ENCODE results near the gene ABCA13. TPM values are rescaled to one million over a fixed set of nuclear protein-coding genes. Genes with fewer than 3 reads are reported as not detected.

Gene ABCA13
- polyA plus RNA-seq, 3 donors, result 0.10 to 0.41 (median 0.37) TPM

- H3K27me3 Mint-ChIP-seq (ENCODE audit: low read depth in 3 of 3), result peaks cover 6 to 10% (median 6%) of the 10 kb centered on the region in 3 donors
- H3K9me3 ChIP-seq (replicated peaks in 1 of 2; ENCODE audit: control insufficient read depth in 1 of 2, insufficient read depth in 1 of 2, low read length in 2 of 2), result peaks cover 0 to 2% of the 10 kb centered on the region in 2 donors
- no peak overlapping the region for H3K9ac ChIP-seq (ENCODE audit: insufficient read depth, low read length, poor library complexity, severe bottlenecking)
- H3K79me2 ChIP-seq (ENCODE audit: insufficient read depth, low read length), result no peaks in the 10 kb centered on the region
- intact Hi-C loops (cut with micrococcal nuclease), result no loop called here
- no peaks in the 10 kb centered on the region for H4K20me1 ChIP-seq (ENCODE audit: insufficient read depth, low read length)
- H3K4me1 ChIP-seq (ENCODE audit: control insufficient read depth in 1 of 2, insufficient read depth in 2 of 2, low read length in 2 of 2), result no peaks in the 10 kb centered on the region
- H3K9me3 Mint-ChIP-seq, result peaks cover 4 to 16% (median 10%) of the 10 kb centered on the region in 7 donors
- peak overlapping the region in 1 of 7 donors; percentile 3 for H3K27ac Mint-ChIP-seq
- H3K27me3 ChIP-seq (ENCODE audit: control insufficient read depth in 2 of 2, insufficient read depth in 2 of 2, low read length in 2 of 2), result no peaks in the 10 kb centered on the region
- no peak overlapping the region for H3K27ac ChIP-seq (ENCODE audit: low read depth in 1 of 2, low read length in 2 of 2)
- H3K4me3 Mint-ChIP-seq, result no peak overlapping the region
- WGBS (ENCODE audit: insufficient coverage), result no CpG with 5 or more reads among the region's 2 CpGs
- no peaks in the 10 kb centered on the region for H3K4me1 Mint-ChIP-seq
- H3K4me3 ChIP-seq (replicated peaks in 1 of 3; ENCODE audit: low read depth in 2 of 3, low read length in 3 of 3), result no peak overlapping the region
- TF ChIP-seq, protein P1, sequence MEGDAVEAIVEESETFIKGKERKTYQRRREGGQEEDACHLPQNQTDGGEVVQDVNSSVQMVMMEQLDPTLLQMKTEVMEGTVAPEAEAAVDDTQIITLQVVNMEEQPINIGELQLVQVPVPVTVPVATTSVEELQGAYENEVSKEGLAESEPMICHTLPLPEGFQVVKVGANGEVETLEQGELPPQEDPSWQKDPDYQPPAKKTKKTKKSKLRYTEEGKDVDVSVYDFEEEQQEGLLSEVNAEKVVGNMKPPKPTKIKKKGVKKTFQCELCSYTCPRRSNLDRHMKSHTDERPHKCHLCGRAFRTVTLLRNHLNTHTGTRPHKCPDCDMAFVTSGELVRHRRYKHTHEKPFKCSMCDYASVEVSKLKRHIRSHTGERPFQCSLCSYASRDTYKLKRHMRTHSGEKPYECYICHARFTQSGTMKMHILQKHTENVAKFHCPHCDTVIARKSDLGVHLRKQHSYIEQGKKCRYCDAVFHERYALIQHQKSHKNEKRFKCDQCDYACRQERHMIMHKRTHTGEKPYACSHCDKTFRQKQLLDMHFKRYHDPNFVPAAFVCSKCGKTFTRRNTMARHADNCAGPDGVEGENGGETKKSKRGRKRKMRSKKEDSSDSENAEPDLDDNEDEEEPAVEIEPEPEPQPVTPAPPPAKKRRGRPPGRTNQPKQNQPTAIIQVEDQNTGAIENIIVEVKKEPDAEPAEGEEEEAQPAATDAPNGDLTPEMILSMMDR (IDR thresholded peaks at IDR 0.05), result no peak
- H3K4me2 ChIP-seq (replicated peaks; ENCODE audit: extremely low read depth, low read length, poor library complexity, severe bottlenecking), result no peak overlapping the region
- DNase-seq, result no peak
- no peak overlapping the region for H2AFZ ChIP-seq (ENCODE audit: insufficient read depth, low read depth, low read length, poor library complexity, severe bottlenecking)
- no peaks in the 10 kb centered on the region for H3K36me3 Mint-ChIP-seq
- H3K36me3 ChIP-seq (replicated peaks in 1 of 2; ENCODE audit: control insufficient read depth in 1 of 2, insufficient read depth in 2 of 2, low read length in 2 of 2), result no peaks in the 10 kb centered on the region
Observed at GRCh38 chr7:48658138-48658537, 486.9 kb downstream of the ABCA13 start.

- Mint-ChIP-seq H3K9me3 (peaks cover 2 to 8% (median 7%) of the 10 kb centered on the region in 7 donors), H3K4me1 (no peaks in the 10 kb centered on the region), H3K36me3 (no peaks in the 10 kb centered on the region), H3K27me3 (ENCODE audit: low read depth in 3 of 3) (peaks cover 4 to 10% (median 9%) of the 10 kb centered on the region in 3 donors), H3K4me3 (no peak overlapping the region), H3K27ac (no peak overlapping the region)
- no peak overlapping the region for H3K9ac ChIP-seq (ENCODE audit: insufficient read depth, low read length, poor library complexity, severe bottlenecking)
- no peaks in the 10 kb centered on the region for H4K20me1 ChIP-seq (ENCODE audit: insufficient read depth, low read length)
- intact Hi-C loops (cut with micrococcal nuclease), result no loop called here
- H3K79me2 ChIP-seq (ENCODE audit: insufficient read depth, low read length), result no peaks in the 10 kb centered on the region
- peaks cover 0 to 2% of the 10 kb centered on the region in 2 donors for H3K9me3 ChIP-seq (replicated peaks in 1 of 2; ENCODE audit: control insufficient read depth in 1 of 2, insufficient read depth in 1 of 2, low read length in 2 of 2)
- H3K27me3 ChIP-seq (ENCODE audit: control insufficient read depth in 2 of 2, insufficient read depth in 2 of 2, low read length in 2 of 2), result no peaks in the 10 kb centered on the region
- no CpG with 5 or more reads among the region's 5 CpGs for WGBS (ENCODE audit: insufficient coverage)
- no peaks in the 10 kb centered on the region for H3K36me3 ChIP-seq (replicated peaks in 1 of 2; ENCODE audit: control insufficient read depth in 1 of 2, insufficient read depth in 2 of 2, low read length in 2 of 2)
- TF ChIP-seq, protein P1 (IDR thresholded peaks at IDR 0.05), result no peak
- DNase-seq, result no peak
- H3K4me1 ChIP-seq (ENCODE audit: control insufficient read depth in 1 of 2, insufficient read depth in 2 of 2, low read length in 2 of 2), result no peaks in the 10 kb centered on the region
- no peak overlapping the region for H3K27ac ChIP-seq (ENCODE audit: low read depth in 1 of 2, low read length in 2 of 2)
- no peak overlapping the region for H3K4me3 ChIP-seq (replicated peaks in 1 of 3; ENCODE audit: low read depth in 2 of 3, low read length in 3 of 3)
- H3K4me2 ChIP-seq (replicated peaks; ENCODE audit: extremely low read depth, low read length, poor library complexity, severe bottlenecking), result no peak overlapping the region
- no peak overlapping the region for H2AFZ ChIP-seq (ENCODE audit: insufficient read depth, low read depth, low read length, poor library complexity, severe bottlenecking)
Observed at GRCh38 chr7:48660306-48660870, 489.1 kb downstream of the ABCA13 start.
